Motor neuron (in vitro differentiated cells): ENCODE results near the gene USP6NL. TPM values are rescaled to one million over a fixed set of nuclear protein-coding genes. Genes with fewer than 3 reads are reported as not detected.

Source experiments
- ATAC-seq, 8 experiments: fragments of 200-7000 bp; cut with Tn5 transposase; replicated peaks in 6 of 8; 2 replicates each; pipeline ENCODE4 v1.8.0; 2021; ENCODE audit warnings: mild to moderate bottlenecking in 8 of 8, moderate library complexity in 8 of 8
- H3K27ac ChIP-seq, 2 donors: fragments of 250-450 bp; sonication (Bioruptor Pico); 2 replicates each; pipeline ENCODE4 v1.9.0; 2021; ENCODE audit warnings: antibody characterized with exemption in 2 of 2, mild to moderate bottlenecking in 2 of 2, moderate library complexity in 1 of 2
- H3K4me1 ChIP-seq, 2 donors: fragments of 250-450 bp; sonication (Bioruptor Pico); replicated peaks in 1 of 2; 2 replicates each; pipeline ENCODE4 v1.6.1; 2021; ENCODE audit warnings: antibody characterized with exemption in 2 of 2, mild to moderate bottlenecking in 2 of 2, moderate library complexity in 1 of 2
- H3K4me3 ChIP-seq, 5 donors: fragments of 250-450 bp; sonication (Bioruptor Pico); 2 replicates each; pipeline ENCODE4 v1.9.0; 2021; ENCODE audit warnings: antibody characterized with exemption in 5 of 5, mild to moderate bottlenecking in 5 of 5, moderate library complexity in 4 of 5
- WGBS, 10 experiments: fragments of 450-650 bp; shearing (Covaris generic); methylation state at CpG; one replicate each; pipeline ENCODE4 v1.0.0; 2022; 5-methylcytosine and 5-hydroxymethylcytosine counted together
- in situ Hi-C, 9 experiments: fragments of 400-800 bp; cut with MboI; loops; one replicate each; pipeline ENCODE4 v1.15.0; 2021; ENCODE audit warnings: low sequenced_read_pairs in 9 of 9, low pct_unique_long_range_greater_than_20kb in 2 of 9; ENCODE audit not compliant: unreplicated experiment in 9 of 9
- total RNA-seq, 8 experiments: library from RNA; unstranded; fragments of 300-600 nt; gene quantifications; 2 replicates each; pipeline versions ENCODE4 v1.2.3 to v1.2.4, GENCODE V29; 2022

The USP6NL gene
- total RNA-seq, 8 experiments from 2014 or later = 6.0 to 22.6 (median 16.1) TPM

GRCh38 chr10:11415095-11415494 lies 196.4 kb downstream of the USP6NL start:
- no peak overlapping the region for H3K27ac ChIP-seq
- H3K4me3 ChIP-seq = no peak overlapping the region
- in situ Hi-C loops = no loop called here
- peaks cover 2 to 6% of the 10 kb centered on the region in 2 donors for H3K4me1 ChIP-seq
- ATAC-seq = no peak
- 64 to 92% (median 76%) methylated on average over 2 to 3 of the region's 5 CpGs; no CpG with 5 or more reads in 6 of the 10 experiments for WGBS, 10 experiments

DNA sequence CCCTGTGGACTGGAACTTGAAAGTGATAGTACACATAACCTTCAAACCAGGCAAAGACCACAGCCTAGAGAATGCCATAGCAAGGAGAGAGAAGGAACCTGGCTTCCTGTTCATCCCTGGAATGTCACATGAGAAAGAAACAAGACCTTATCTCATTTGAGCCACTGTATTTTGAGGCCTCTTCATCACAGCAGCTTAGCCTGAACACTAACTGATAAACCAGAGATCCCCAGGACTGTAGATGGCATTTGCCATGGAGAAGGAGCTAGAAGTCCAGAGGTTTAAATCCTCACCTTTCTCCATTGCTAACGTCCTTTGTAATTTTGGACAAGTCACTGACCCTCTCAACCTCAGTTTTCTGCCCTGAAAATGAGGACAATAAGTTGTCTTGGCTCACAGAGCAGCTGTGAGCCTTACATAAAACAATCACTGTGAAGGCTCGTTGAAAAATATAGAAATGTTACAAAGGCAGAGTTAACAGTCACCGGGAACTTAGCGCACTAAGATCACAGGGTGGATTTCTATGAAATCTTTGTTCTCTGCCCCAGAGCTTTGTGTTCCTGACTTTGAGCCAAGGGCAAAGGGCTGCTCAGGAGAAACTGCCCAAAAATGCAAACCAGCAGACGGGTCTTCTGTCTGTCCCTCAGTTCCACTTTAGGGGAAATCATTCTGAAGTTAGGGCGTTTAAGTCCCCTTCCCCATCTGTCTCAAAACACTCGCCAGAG lies 197.0 kb downstream of the USP6NL start:
- in situ Hi-C loops = no loop called here
- H3K4me1 ChIP-seq = peaks cover 2 to 8% of the 10 kb centered on the region in 2 donors
- 14 to 78% (median 39%) methylated on average over 1 to 5 of the region's 7 CpGs; no CpG with 5 or more reads in 2 of the 10 experiments for WGBS, 10 experiments
- H3K4me3 ChIP-seq = no peak overlapping the region
- H3K27ac ChIP-seq = no peak overlapping the region
- ATAC-seq = no peak

- Histone ChIP-seq H3K4me1 (peaks cover 2 to 8% of the 10 kb centered on the region in 2 donors), H3K27ac (no peak overlapping the region), H3K4me3 (no peak overlapping the region)
- peak in 1 of 8 experiments; percentile 36 for ATAC-seq
- in situ Hi-C loops = no loop called here
- WGBS, 10 experiments = 17 to 100% (median 40%) methylated on average over 1 to 2 of the region's 2 CpGs; no CpG with 5 or more reads in 5 of the 10 experiments
Measured at GRCh38 chr10:11411926-11412545, 199.4 kb downstream of the USP6NL start.

- no peak for ATAC-seq
- Histone ChIP-seq H3K4me1 (peaks cover 0 to 4% of the 10 kb centered on the region in 2 donors), H3K4me3 (no peak overlapping the region), H3K27ac (no peak overlapping the region)
- in situ Hi-C loops = no loop called here
- 28 to 87% (median 60%) methylated on average over 1 to 10 of the region's 11 CpGs; no CpG with 5 or more reads in 1 of the 10 experiments for WGBS, 10 experiments
Measured at GRCh38 chr10:11409357-11409756, 202.1 kb downstream of the USP6NL start.

GRCh38 chr10:11407939-11408338 lies 203.5 kb downstream of the USP6NL start:
- Histone ChIP-seq H3K4me3 (no peak overlapping the region), H3K27ac (no peak overlapping the region), H3K4me1 (peaks cover 0 to 4% of the 10 kb centered on the region in 2 donors)
- WGBS, 10 experiments = 0 to 75% (median 56%) methylated on average over 1 to 2 of the region's 2 CpGs; no CpG with 5 or more reads in 4 of the 10 experiments
- ATAC-seq = no peak
- in situ Hi-C loops = no loop called here

DNA sequence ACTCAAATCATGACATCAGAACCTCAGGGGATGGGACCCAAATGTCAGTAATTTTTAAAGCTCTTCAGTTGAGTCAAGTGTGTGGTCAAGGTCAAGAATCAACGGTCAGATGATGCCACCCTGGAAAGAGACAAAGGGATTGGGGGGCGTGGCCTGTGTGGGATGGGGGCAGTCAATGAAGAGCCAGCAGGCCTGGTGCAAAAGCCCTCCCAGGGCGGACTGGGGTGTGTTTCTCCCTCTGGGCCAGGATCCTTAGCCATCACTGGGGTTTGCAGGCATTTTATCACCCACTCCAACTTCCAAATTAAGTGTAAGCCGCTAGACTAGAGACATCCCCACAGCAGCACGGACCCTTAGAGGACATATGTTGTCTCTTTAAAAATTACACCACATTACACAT lies 204.7 kb downstream of the USP6NL start:
- in situ Hi-C loops = no loop called here
- 12 to 83% (median 82%) methylated on average over 3 to 4 of the region's 5 CpGs; no CpG with 5 or more reads in 7 of the 10 experiments for WGBS, 10 experiments
- no peak overlapping the region for H3K27ac ChIP-seq

GRCh38 chr10:11404901-11405300 lies 206.5 kb downstream of the USP6NL start:
- 55 to 70% (median 67%) methylated on average over 1 to 4 of the region's 13 CpGs; no CpG with 5 or more reads in 7 of the 10 experiments for WGBS, 10 experiments
- peak in 1 of 8 experiments; percentile 32 for ATAC-seq
- H3K4me3 ChIP-seq = no peak overlapping the region
- H3K4me1 ChIP-seq = peaks cover under 1 to 8% of the 10 kb centered on the region in 2 donors
- H3K27ac ChIP-seq = peak overlapping the region in 1 of 2 donors; percentile 62
- in situ Hi-C loops = no loop called here

More for the DNA sequence above, 204.7 kb downstream of the USP6NL start:
- Histone ChIP-seq H3K4me3 (no peak overlapping the region), H3K4me1 (peaks cover 2 to 4% of the 10 kb centered on the region in 2 donors)
- no peak for ATAC-seq

Other genes with a start within 250 kb of the USP6NL start
- gene ECHDC3, start 130.7 kb upstream of the USP6NL start, total RNA-seq = 1 to 10 TPM in 4 of 8 experiments, under 1 TPM in 2, not detected in 2; 0.59 to 1.9 (median 1.7) TPM
- 1 to 10 TPM in 5 of 8 experiments, under 1 TPM in 2, not detected in 1; 0.71 to 5.8 (median 1.1) TPM for gene PROSER2, start 211.7 kb upstream of the USP6NL start, total RNA-seq